ENCODE results near the gene POLD3. TPM values are rescaled to one million over a fixed set of nuclear protein-coding genes. Genes with fewer than 3 reads are reported as not detected.

The POLD3 gene
- total RNA-seq, 4 donors from 2014 or later = 10.1 to 18.0 (median 14.8) TPM

- TF ChIP-seq CTCF (IDR thresholded peaks at IDR 0.05; ENCODE audit: low read depth) = no peak
Measured at GRCh38 chr11:74647404-74647803, 55.0 kb downstream of the POLD3 start.

- no peak for TF ChIP-seq CTCF (IDR thresholded peaks at IDR 0.05; ENCODE audit: low read depth)
Measured at GRCh38 chr11:74647831-74648230, 55.4 kb downstream of the POLD3 start.

- no peak for TF ChIP-seq CTCF (IDR thresholded peaks at IDR 0.05; ENCODE audit: low read depth)
Measured at GRCh38 chr11:74648894-74649293, 56.5 kb downstream of the POLD3 start.

GRCh38 chr11:74650498-74650897 is 58.1 kb downstream of the POLD3 start:
- TF ChIP-seq CTCF (IDR thresholded peaks at IDR 0.05; ENCODE audit: low read depth) = no peak

GRCh38 chr11:74654976-74655375 is 62.6 kb downstream of the POLD3 start:
- no peak for TF ChIP-seq CTCF (IDR thresholded peaks at IDR 0.05; ENCODE audit: low read depth)

GRCh38 chr11:74662487-74663103 is 70.2 kb downstream of the POLD3 start:
- TF ChIP-seq CTCF (IDR thresholded peaks at IDR 0.05; ENCODE audit: low read depth) = no peak

- no peak for TF ChIP-seq CTCF (IDR thresholded peaks at IDR 0.05; ENCODE audit: low read depth)
Measured at GRCh38 chr11:74663315-74663714, 70.9 kb downstream of the POLD3 start.

Measured in subcutaneous adipose tissue (tissue), 4 donors.